MG63 (cell line): ENCODE measurements around the gene VRTN. TPM values are rescaled to one million over a fixed set of nuclear protein-coding genes. Genes with fewer than 3 reads are reported as not detected.
A peak's percentile ranks its signal among the peaks of the same experiment; 100 is the strongest.
"Not testable (repeated sequence)": the region's sequence is repeated elsewhere in the genome, so short reads cannot be mapped to it uniquely, and the experiment has no call there.

Experiments used
- DNase-seq: peaks from one replicate; pipeline ENCODE4 v3.0.0-alpha.2; 2020
- H3K27me3 ChIP-seq: fragments of 250-450 bp; sonication (Bioruptor Pico); 2 replicates; pipeline ENCODE4 v1.5.1; 2020; ENCODE audit warnings: mild to moderate bottlenecking, moderate library complexity
- H3K36me3 ChIP-seq: fragments of 250-450 bp; sonication (Bioruptor Pico); 2 replicates; pipeline ENCODE4 v1.5.1; 2020; ENCODE audit warnings: mild to moderate bottlenecking, moderate library complexity
- H3K4me3 ChIP-seq: fragments of 250-450 bp; sonication (Bioruptor Pico); 2 replicates; pipeline ENCODE4 v1.5.1; 2020; ENCODE audit warnings: mild to moderate bottlenecking, moderate library complexity
- H3K9me3 ChIP-seq: fragments of 250-450 bp; sonication (Bioruptor Pico); 2 replicates; pipeline ENCODE4 v1.5.1; 2020; ENCODE audit warnings: mild to moderate bottlenecking, moderate library complexity
- total RNA-seq: library from RNA; depleted of rRNA; stranded (reverse); fragments of >200 nt; shearing (Covaris generic); gene quantifications from 2 replicates; pipeline ENCODE4 v1.2.3, GENCODE V29; 2014; ENCODE audit warnings: low replicate concordance

The VRTN gene
- total RNA-seq, 1 experiment from 2014 or later = not detected

- Histone ChIP-seq H3K4me3 (no peak overlapping the region), H3K27me3 (no peaks in the 10 kb centered on the region), H3K9me3 (no peaks in the 10 kb centered on the region), H3K36me3 (no peaks in the 10 kb centered on the region)
- DNase-seq = peak; percentile 20
Observed at GRCh38 chr14:74380172-74380571, 31.9 kb downstream of the VRTN start.

- no peak overlapping the region for H3K4me3 ChIP-seq
- DNase-seq = no peak
- no peaks in the 10 kb centered on the region for H3K27me3 ChIP-seq
- H3K9me3 ChIP-seq = no peaks in the 10 kb centered on the region
- no peaks in the 10 kb centered on the region for H3K36me3 ChIP-seq
Observed at GRCh38 chr14:74380845-74381244, 32.6 kb downstream of the VRTN start.

- H3K9me3 ChIP-seq, H3K4me3 ChIP-seq, H3K36me3 ChIP-seq, H3K27me3 ChIP-seq, DNase-seq: not testable (repeated sequence)
Observed at GRCh38 chr14:74381571-74381970, 33.3 kb downstream of the VRTN start.

- Histone ChIP-seq H3K9me3 (no peaks in the 10 kb centered on the region), H3K27me3 (no peaks in the 10 kb centered on the region), H3K36me3 (no peaks in the 10 kb centered on the region), H3K4me3 (no peak overlapping the region)
- DNase-seq = no peak
Observed at GRCh38 chr14:74382231-74382630, 34.0 kb downstream of the VRTN start.

- H3K4me3 ChIP-seq = no peak overlapping the region
- no peak for DNase-seq
- no peaks in the 10 kb centered on the region for H3K36me3 ChIP-seq
- H3K9me3 ChIP-seq = no peaks in the 10 kb centered on the region
- no peaks in the 10 kb centered on the region for H3K27me3 ChIP-seq
Observed at GRCh38 chr14:74389980-74390379, 41.7 kb downstream of the VRTN start.

- H3K27me3 ChIP-seq, H3K36me3 ChIP-seq, H3K9me3 ChIP-seq, DNase-seq, H3K4me3 ChIP-seq: not testable (repeated sequence)
Observed at GRCh38 chr14:74390505-74390904, 42.2 kb downstream of the VRTN start.

GRCh38 chr14:74391479-74391878 lies 43.2 kb downstream of the VRTN start:
- no peak overlapping the region for H3K4me3 ChIP-seq
- no peak for DNase-seq
- H3K27me3 ChIP-seq = no peaks in the 10 kb centered on the region
- H3K9me3 ChIP-seq = no peaks in the 10 kb centered on the region
- H3K36me3 ChIP-seq = no peaks in the 10 kb centered on the region

GRCh38 chr14:74392616-74393570 lies 44.6 kb downstream of the VRTN start:
- no peak for DNase-seq
- Histone ChIP-seq H3K27me3 (no peaks in the 10 kb centered on the region), H3K36me3 (no peaks in the 10 kb centered on the region), H3K9me3 (no peaks in the 10 kb centered on the region), H3K4me3 (no peak overlapping the region)

GRCh38 chr14:74394549-74394948 lies 46.3 kb downstream of the VRTN start:
- Histone ChIP-seq H3K9me3 (no peaks in the 10 kb centered on the region), H3K4me3 (no peak overlapping the region), H3K36me3 (no peaks in the 10 kb centered on the region), H3K27me3 (no peaks in the 10 kb centered on the region)
- no peak for DNase-seq

- no peak for DNase-seq
Observed at GRCh38 chr14:74395094-74395493, 46.8 kb downstream of the VRTN start.

GRCh38 chr14:74400031-74400685 lies 51.9 kb downstream of the VRTN start:
- no peak overlapping the region for H3K4me3 ChIP-seq
- no peaks in the 10 kb centered on the region for H3K36me3 ChIP-seq
- H3K27me3 ChIP-seq = no peaks in the 10 kb centered on the region
- no peak for DNase-seq
- H3K9me3 ChIP-seq = no peaks in the 10 kb centered on the region

More at GRCh38 chr14:74395094-74395493, 46.8 kb downstream of the VRTN start:
- Histone ChIP-seq H3K27me3 (no peaks in the 10 kb centered on the region), H3K36me3 (no peaks in the 10 kb centered on the region), H3K9me3 (no peaks in the 10 kb centered on the region), H3K4me3 (no peak overlapping the region)

- no peak overlapping the region for H3K4me3 ChIP-seq
- no peaks in the 10 kb centered on the region for H3K36me3 ChIP-seq
- H3K27me3 ChIP-seq = no peaks in the 10 kb centered on the region
- H3K9me3 ChIP-seq = no peaks in the 10 kb centered on the region
- DNase-seq = no peak
Observed at GRCh38 chr14:74400919-74401503, 52.7 kb downstream of the VRTN start.

GRCh38 chr14:74401504-74402241 lies 53.4 kb downstream of the VRTN start:
- DNase-seq = no peak

GRCh38 chr14:74402401-74403251 lies 54.4 kb downstream of the VRTN start:
- Histone ChIP-seq H3K36me3 (no peaks in the 10 kb centered on the region), H3K27me3 (no peaks in the 10 kb centered on the region), H3K4me3 (no peak overlapping the region), H3K9me3 (no peaks in the 10 kb centered on the region)
- DNase-seq = no peak

More at GRCh38 chr14:74401504-74402241, 53.4 kb downstream of the VRTN start:
- Histone ChIP-seq H3K9me3 (no peaks in the 10 kb centered on the region), H3K36me3 (no peaks in the 10 kb centered on the region), H3K4me3 (no peak overlapping the region), H3K27me3 (no peaks in the 10 kb centered on the region)

- no peaks in the 10 kb centered on the region for H3K9me3 ChIP-seq
- H3K27me3 ChIP-seq = no peaks in the 10 kb centered on the region
- no peak for DNase-seq
- no peak overlapping the region for H3K4me3 ChIP-seq
- no peaks in the 10 kb centered on the region for H3K36me3 ChIP-seq
Observed at GRCh38 chr14:74403619-74404417, 55.5 kb downstream of the VRTN start.
